HUDEP-2 (cell line): ENCODE data around the gene NTSR1.
A peak's percentile ranks its signal among the peaks of the same experiment; 100 is the strongest.

Experiments used
- DNase-seq, 76 experiments: peaks; one replicate each; lab custom pipeline; 2025; ENCODE audit not compliant: unreplicated experiment in 76 of 76; lab: John Stamatoyannopoulos, UW

Gene NTSR1

GRCh38 chr20:62706857-62707256 is 1.8 kb upstream of the NTSR1 start:
- DNase-seq: no peak

- DNase-seq: no peak
Measured at GRCh38 chr20:62707276-62707920, 1.2 kb upstream of the NTSR1 start.

- DNase-seq: no peak
Measured at GRCh38 chr20:62707921-62708521, 615 bp upstream of the NTSR1 start.

GRCh38 chr20:62709537-62709905 is 885 bp downstream of the NTSR1 start:
- no peak for DNase-seq

- DNase-seq: no peak
Measured at GRCh38 chr20:62710221-62710885, 1.7 kb downstream of the NTSR1 start.

GRCh38 chr20:62710886-62711702 is 2.5 kb downstream of the NTSR1 start:
- peak in 12 of 76 experiments; percentile 3 to 58 (median 19) for DNase-seq

- no peak for DNase-seq
Measured at GRCh38 chr20:62711703-62712101, 3.1 kb downstream of the NTSR1 start.

- DNase-seq: no peak
Measured at GRCh38 chr20:62712606-62713005, 4.0 kb downstream of the NTSR1 start.

- no peak for DNase-seq
Measured at GRCh38 chr20:62714006-62714405, 5.4 kb downstream of the NTSR1 start.

- no peak for DNase-seq
Measured at GRCh38 chr20:62714799-62715198, 6.2 kb downstream of the NTSR1 start.

- no peak for DNase-seq
Measured at GRCh38 chr20:62715201-62715600, 6.6 kb downstream of the NTSR1 start.

GRCh38 chr20:62716198-62716940 is 7.7 kb downstream of the NTSR1 start:
- DNase-seq: no peak

- no peak for DNase-seq
Measured at GRCh38 chr20:62716941-62717310, 8.3 kb downstream of the NTSR1 start.

GRCh38 chr20:62717933-62718332 is 9.3 kb downstream of the NTSR1 start:
- no peak for DNase-seq

GRCh38 chr20:62718546-62718945 is 9.9 kb downstream of the NTSR1 start:
- no peak for DNase-seq

- no peak for DNase-seq
Measured at GRCh38 chr20:62719250-62719935, 10.8 kb downstream of the NTSR1 start.

- no peak for DNase-seq
Measured at GRCh38 chr20:62721511-62722370, 13.1 kb downstream of the NTSR1 start.

- no peak for DNase-seq
Measured at GRCh38 chr20:62722627-62723026, 14.0 kb downstream of the NTSR1 start.

GRCh38 chr20:62723351-62723750 is 14.7 kb downstream of the NTSR1 start:
- DNase-seq: no peak
